ENCODE measurements around the gene NADSYN1. TPM values are rescaled to one million over a fixed set of nuclear protein-coding genes. Genes with fewer than 3 reads are reported as not detected.
"Not testable (repeated sequence)": the region's sequence is repeated elsewhere in the genome, so short reads cannot be mapped to it uniquely, and the experiment has no call there.

NADSYN1 gene
- total RNA-seq, 3 donors from 2014 or later (not counting 1 experiment from before 2014, with no cell fraction given): 134 to 156 (median 150) TPM

GRCh38 chr11:71532036-71532610 is 79.1 kb downstream of the NADSYN1 start:
- H3K27me3 Mint-ChIP-seq (ENCODE audit: low read depth in 2 of 2): no peaks in the 10 kb centered on the region
- ATAC-seq: peak in 1 of 3 donors; percentile 24
- H3K27ac Mint-ChIP-seq: no peak overlapping the region

DNA sequence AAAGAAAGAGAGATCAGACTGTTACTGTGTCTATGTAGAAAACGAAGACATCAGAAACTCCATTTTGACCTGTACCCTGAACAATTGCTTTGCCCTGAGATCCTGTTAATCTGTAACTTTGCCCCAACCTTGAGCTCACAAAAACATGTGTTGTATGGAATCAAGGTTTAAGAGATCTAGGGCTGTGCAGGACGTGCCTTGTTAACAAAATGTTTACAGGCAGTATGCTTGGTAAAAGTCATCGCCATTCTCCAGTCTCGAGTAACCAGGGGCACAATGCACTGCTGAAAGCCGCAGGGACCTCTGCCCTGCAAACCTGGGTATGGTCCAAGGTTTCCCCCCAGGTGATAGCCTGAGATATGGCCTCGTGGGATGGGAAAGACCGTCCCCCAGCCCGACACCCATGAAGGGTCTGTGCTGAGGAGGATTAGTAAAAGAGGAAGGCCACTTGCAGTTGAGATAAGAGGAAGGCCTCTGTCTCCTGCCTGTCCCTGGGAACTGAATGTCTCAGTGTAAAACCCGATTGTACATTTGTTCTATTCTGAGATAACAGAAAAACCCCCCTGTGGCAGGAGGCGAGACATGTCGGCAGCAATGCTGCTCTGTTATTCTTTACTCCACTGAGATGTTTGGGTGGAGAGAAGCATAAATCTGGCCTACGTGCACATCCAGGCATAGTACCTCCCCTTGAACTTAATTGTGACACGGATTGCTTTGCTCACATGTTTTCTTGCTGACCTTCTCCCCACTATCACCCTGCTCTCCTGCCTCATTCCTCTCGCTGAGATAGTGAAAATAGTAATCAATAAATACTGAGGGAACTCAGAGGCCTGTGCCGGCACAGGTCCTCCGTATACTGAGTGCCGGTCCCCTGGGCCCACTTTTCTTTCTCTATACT is 82.0 kb downstream of the NADSYN1 start:
- H3K36me3 ChIP-seq (ENCODE audit: control insufficient read depth, insufficient read depth, low read length); H3K4me3 ChIP-seq (ENCODE audit: low read length); H3K4me3 Mint-ChIP-seq; ATAC-seq; DNase-seq; H3K27me3 ChIP-seq (ENCODE audit: control insufficient read depth, insufficient read depth, low read length); H3K4me1 Mint-ChIP-seq; intact Hi-C loops (cut with micrococcal nuclease); H3K27me3 Mint-ChIP-seq (ENCODE audit: low read depth in 2 of 2); H3K36me3 Mint-ChIP-seq; H3K9me3 ChIP-seq (ENCODE audit: control insufficient read depth, insufficient read depth, low read length); H3K9me3 Mint-ChIP-seq; H3K27ac ChIP-seq (ENCODE audit: low read length); H3K4me1 ChIP-seq (ENCODE audit: control insufficient read depth, insufficient read depth, low read length); H3K27ac Mint-ChIP-seq: not testable (repeated sequence)
- WGBS (ENCODE audit: insufficient coverage): 65% methylated on average over 17 of the region's 17 CpGs

More at GRCh38 chr11:71532036-71532610, 79.1 kb downstream of the NADSYN1 start:
- no peak overlapping the region for H3K4me3 ChIP-seq (ENCODE audit: low read length)
- intact Hi-C loops (cut with micrococcal nuclease): no loop called here
- no peak for TF ChIP-seq CTCF (IDR thresholded peaks at IDR 0.05)
- no peak for DNase-seq
- Mint-ChIP-seq H3K4me3 (no peak overlapping the region), H3K36me3 (no peaks in the 10 kb centered on the region), H3K4me1 (no peaks in the 10 kb centered on the region), H3K9me3 (no peaks in the 10 kb centered on the region)
- no peak overlapping the region for H3K27ac ChIP-seq (ENCODE audit: low read length)
- H3K4me1 ChIP-seq (ENCODE audit: control insufficient read depth, insufficient read depth, low read length): no peaks in the 10 kb centered on the region
- WGBS (ENCODE audit: insufficient coverage): 82% methylated on average over 10 of the region's 10 CpGs
- H3K27me3 ChIP-seq (ENCODE audit: control insufficient read depth, insufficient read depth, low read length): no peaks in the 10 kb centered on the region
- H3K36me3 ChIP-seq (ENCODE audit: control insufficient read depth, insufficient read depth, low read length): no peaks in the 10 kb centered on the region
- no peaks in the 10 kb centered on the region for H3K9me3 ChIP-seq (ENCODE audit: control insufficient read depth, insufficient read depth, low read length)

- H3K4me3 Mint-ChIP-seq: no peak overlapping the region
- H3K27me3 Mint-ChIP-seq (ENCODE audit: low read depth in 2 of 2): peaks cover 0 to 7% of the 10 kb centered on the region in 2 donors
- no peak for ATAC-seq
- Histone ChIP-seq H3K4me1 (ENCODE audit: control insufficient read depth, insufficient read depth, low read length) (no peaks in the 10 kb centered on the region), H3K27ac (ENCODE audit: low read length) (no peak overlapping the region), H3K27me3 (ENCODE audit: control insufficient read depth, insufficient read depth, low read length) (no peaks in the 10 kb centered on the region), H3K4me3 (ENCODE audit: low read length) (no peak overlapping the region), H3K36me3 (ENCODE audit: control insufficient read depth, insufficient read depth, low read length) (no peaks in the 10 kb centered on the region), H3K9me3 (ENCODE audit: control insufficient read depth, insufficient read depth, low read length) (no peaks in the 10 kb centered on the region)
- WGBS (ENCODE audit: insufficient coverage): 92% methylated on average over 9 of the region's 9 CpGs
- H3K36me3 Mint-ChIP-seq: no peaks in the 10 kb centered on the region
- no peak overlapping the region for H3K27ac Mint-ChIP-seq
- intact Hi-C loops (cut with micrococcal nuclease): no loop called here
- no peak for TF ChIP-seq CTCF (IDR thresholded peaks at IDR 0.05)
- H3K4me1 Mint-ChIP-seq: no peaks in the 10 kb centered on the region
- DNase-seq: no peak
- no peaks in the 10 kb centered on the region for H3K9me3 Mint-ChIP-seq
These were observed 82.8 kb downstream of the NADSYN1 start for GRCh38 chr11:71535825-71536224.

- no peaks in the 10 kb centered on the region for H3K9me3 ChIP-seq (ENCODE audit: control insufficient read depth, insufficient read depth, low read length)
- WGBS (ENCODE audit: insufficient coverage): 94% methylated on average over 8 of the region's 9 CpGs
- peaks cover 4 to 7% of the 10 kb centered on the region in 2 donors for H3K27me3 Mint-ChIP-seq (ENCODE audit: low read depth in 2 of 2)
These were observed 84.5 kb downstream of the NADSYN1 start for GRCh38 chr11:71537537-71537936.

DNA sequence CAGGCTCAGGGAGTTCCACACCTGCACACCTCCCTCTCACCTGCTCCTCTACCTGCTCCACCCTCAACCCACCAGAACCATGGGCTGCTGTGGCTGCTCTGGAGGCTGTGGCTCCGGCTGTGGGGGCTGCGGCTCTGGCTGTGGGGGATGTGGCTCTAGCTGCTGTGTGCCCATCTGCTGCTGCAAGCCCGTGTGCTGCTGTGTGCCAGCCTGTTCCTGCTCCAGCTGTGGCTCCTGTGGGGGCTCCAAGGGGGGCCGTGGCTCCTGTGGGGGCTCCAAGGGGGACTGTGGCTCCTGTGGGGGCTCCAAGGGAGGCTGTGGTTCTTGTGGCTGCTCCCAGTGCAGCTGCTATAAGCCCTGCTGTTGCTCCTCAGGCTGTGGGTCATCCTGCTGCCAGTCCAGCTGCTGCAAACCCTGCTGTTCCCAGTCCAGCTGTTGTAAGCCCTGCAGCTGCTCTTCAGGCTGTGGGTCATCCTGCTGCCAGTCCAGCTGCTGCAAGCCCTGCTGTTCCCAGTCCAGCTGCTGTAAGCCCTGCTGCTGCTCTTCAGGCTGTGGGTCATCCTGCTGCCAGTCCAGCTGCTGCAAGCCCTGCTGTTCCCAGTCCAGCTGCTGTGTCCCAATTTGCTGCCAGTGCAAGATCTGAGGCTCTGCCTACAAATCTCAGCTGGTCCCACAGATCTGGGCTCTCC is 85.1 kb downstream of the NADSYN1 start, which contains the start of gene KRTAP5-8:
TSS of gene KRTAP5-8 (plus strand) at position 49 of the 689 bp plus-strand sequence. CDS start at position 80, 31 bp downstream.
- ATAC-seq, H3K27ac Mint-ChIP-seq: not testable (repeated sequence)

More at GRCh38 chr11:71537537-71537936, 84.5 kb downstream of the NADSYN1 start:
- Mint-ChIP-seq H3K36me3 (no peaks in the 10 kb centered on the region), H3K4me3 (no peak overlapping the region), H3K27ac (no peak overlapping the region), H3K4me1 (no peaks in the 10 kb centered on the region), H3K9me3 (no peaks in the 10 kb centered on the region)
- intact Hi-C loops (cut with micrococcal nuclease): no loop called here
- Histone ChIP-seq H3K36me3 (ENCODE audit: control insufficient read depth, insufficient read depth, low read length) (no peaks in the 10 kb centered on the region), H3K4me1 (ENCODE audit: control insufficient read depth, insufficient read depth, low read length) (no peaks in the 10 kb centered on the region), H3K27me3 (ENCODE audit: control insufficient read depth, insufficient read depth, low read length) (no peaks in the 10 kb centered on the region), H3K27ac (ENCODE audit: low read length) (no peak overlapping the region), H3K4me3 (ENCODE audit: low read length) (no peak overlapping the region)
- DNase-seq (no peak), ATAC-seq (no peak)
- TF ChIP-seq CTCF (IDR thresholded peaks at IDR 0.05): no peak

More for the DNA sequence above, 85.1 kb downstream of the NADSYN1 start, which contains the start of gene KRTAP5-8:
- WGBS (ENCODE audit: insufficient coverage): 11% methylated on average over 3 of the region's 4 CpGs
- H3K36me3 ChIP-seq (ENCODE audit: control insufficient read depth, insufficient read depth, low read length); H3K27me3 Mint-ChIP-seq (ENCODE audit: low read depth in 2 of 2); H3K27me3 ChIP-seq (ENCODE audit: control insufficient read depth, insufficient read depth, low read length); H3K9me3 Mint-ChIP-seq; intact Hi-C loops (cut with micrococcal nuclease); H3K4me1 Mint-ChIP-seq; DNase-seq; H3K4me3 Mint-ChIP-seq; H3K36me3 Mint-ChIP-seq; H3K4me1 ChIP-seq (ENCODE audit: control insufficient read depth, insufficient read depth, low read length); H3K27ac ChIP-seq (ENCODE audit: low read length); H3K4me3 ChIP-seq (ENCODE audit: low read length); H3K9me3 ChIP-seq (ENCODE audit: control insufficient read depth, insufficient read depth, low read length): not testable (repeated sequence)

Data from natural killer cell (primary cell).